ENCODE data around the gene HMG20B.

GRCh38 chr19:3533563-3534216, 39.1 kb upstream of the HMG20B start:
- no peak for TF ChIP-seq NFIC (IDR thresholded peaks at IDR 0.05)
- TF ChIP-seq USF1 (IDR thresholded peaks at IDR 0.05), result no peak
- no peak for TF ChIP-seq TAF1 (IDR thresholded peaks at IDR 0.05; ENCODE audit: low read depth)
- no peak for TF ChIP-seq EGR1 (IDR thresholded peaks at IDR 0.05)
- TF ChIP-seq, protein P1, sequence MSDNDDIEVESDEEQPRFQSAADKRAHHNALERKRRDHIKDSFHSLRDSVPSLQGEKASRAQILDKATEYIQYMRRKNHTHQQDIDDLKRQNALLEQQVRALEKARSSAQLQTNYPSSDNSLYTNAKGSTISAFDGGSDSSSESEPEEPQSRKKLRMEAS (IDR thresholded peaks at IDR 0.05), result no peak
- no peak for TF ChIP-seq TCF12 (IDR thresholded peaks at IDR 0.05; ENCODE audit: low read depth)
- TF ChIP-seq, protein P2, sequence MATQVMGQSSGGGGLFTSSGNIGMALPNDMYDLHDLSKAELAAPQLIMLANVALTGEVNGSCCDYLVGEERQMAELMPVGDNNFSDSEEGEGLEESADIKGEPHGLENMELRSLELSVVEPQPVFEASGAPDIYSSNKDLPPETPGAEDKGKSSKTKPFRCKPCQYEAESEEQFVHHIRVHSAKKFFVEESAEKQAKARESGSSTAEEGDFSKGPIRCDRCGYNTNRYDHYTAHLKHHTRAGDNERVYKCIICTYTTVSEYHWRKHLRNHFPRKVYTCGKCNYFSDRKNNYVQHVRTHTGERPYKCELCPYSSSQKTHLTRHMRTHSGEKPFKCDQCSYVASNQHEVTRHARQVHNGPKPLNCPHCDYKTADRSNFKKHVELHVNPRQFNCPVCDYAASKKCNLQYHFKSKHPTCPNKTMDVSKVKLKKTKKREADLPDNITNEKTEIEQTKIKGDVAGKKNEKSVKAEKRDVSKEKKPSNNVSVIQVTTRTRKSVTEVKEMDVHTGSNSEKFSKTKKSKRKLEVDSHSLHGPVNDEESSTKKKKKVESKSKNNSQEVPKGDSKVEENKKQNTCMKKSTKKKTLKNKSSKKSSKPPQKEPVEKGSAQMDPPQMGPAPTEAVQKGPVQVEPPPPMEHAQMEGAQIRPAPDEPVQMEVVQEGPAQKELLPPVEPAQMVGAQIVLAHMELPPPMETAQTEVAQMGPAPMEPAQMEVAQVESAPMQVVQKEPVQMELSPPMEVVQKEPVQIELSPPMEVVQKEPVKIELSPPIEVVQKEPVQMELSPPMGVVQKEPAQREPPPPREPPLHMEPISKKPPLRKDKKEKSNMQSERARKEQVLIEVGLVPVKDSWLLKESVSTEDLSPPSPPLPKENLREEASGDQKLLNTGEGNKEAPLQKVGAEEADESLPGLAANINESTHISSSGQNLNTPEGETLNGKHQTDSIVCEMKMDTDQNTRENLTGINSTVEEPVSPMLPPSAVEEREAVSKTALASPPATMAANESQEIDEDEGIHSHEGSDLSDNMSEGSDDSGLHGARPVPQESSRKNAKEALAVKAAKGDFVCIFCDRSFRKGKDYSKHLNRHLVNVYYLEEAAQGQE (IDR thresholded peaks at IDR 0.05; ENCODE audit: low read depth), result no peak
